Endothelial cell (in vitro differentiated cells): ENCODE results near the gene GAB2. TPM values are rescaled to one million over a fixed set of nuclear protein-coding genes. Genes with fewer than 3 reads are reported as not detected.
A peak's percentile ranks its signal among the peaks of the same experiment; 100 is the strongest.

Experiments
- DNase-seq: peaks from one replicate; pipeline ENCODE4 v3.0.0; 2021; ENCODE audit warnings: low spot score
- H3K27ac Mint-ChIP-seq: one replicate; pipeline ENCODE4 v1.8.0; 2021; ENCODE audit warnings: mixed read lengths, inconsistent platforms; ENCODE audit not compliant: unreplicated experiment
- H3K27me3 Mint-ChIP-seq: one replicate; pipeline ENCODE4 v1.8.0; 2021; ENCODE audit warnings: mild to moderate bottlenecking, moderate library complexity, mixed read lengths, inconsistent platforms; ENCODE audit not compliant: unreplicated experiment
- H3K36me3 Mint-ChIP-seq: one replicate; pipeline ENCODE4 v1.8.0; 2021; ENCODE audit warnings: mild to moderate bottlenecking, low read depth, mixed read lengths, inconsistent platforms; ENCODE audit not compliant: unreplicated experiment
- H3K4me1 Mint-ChIP-seq: one replicate; pipeline ENCODE4 v1.8.0; 2021; ENCODE audit warnings: mild to moderate bottlenecking, mixed read lengths, inconsistent platforms; ENCODE audit not compliant: unreplicated experiment
- H3K4me3 Mint-ChIP-seq: one replicate; pipeline ENCODE4 v1.8.0; 2021; ENCODE audit warnings: mild to moderate bottlenecking, mixed read lengths, inconsistent platforms; ENCODE audit not compliant: unreplicated experiment
- H3K9me3 Mint-ChIP-seq: one replicate; pipeline ENCODE4 v1.8.0; 2021; ENCODE audit warnings: mixed read lengths, inconsistent platforms; ENCODE audit not compliant: unreplicated experiment
- total RNA-seq: library from RNA; stranded (reverse); fragmentation: NEBNext Ultra II Directional; extraction: Animal tissue kit (Norgen Biotek cat#: 25700); gene quantifications from one replicate; pipeline ENCODE4 v1.2.1, GENCODE V29; 2021; ENCODE audit not compliant: unreplicated experiment
- TF ChIP-seq, protein P1 (sequence below): fragments of 200-600 bp; sonication (generic); IDR thresholded peaks from one replicate; pipeline ENCODE4 v1.5.0; 2021; ENCODE audit warnings: antibody characterized with exemption; ENCODE audit not compliant: unreplicated experiment

The GAB2 gene
- total RNA-seq, 1 donor from 2014 or later, result 81.0 TPM

DNA sequence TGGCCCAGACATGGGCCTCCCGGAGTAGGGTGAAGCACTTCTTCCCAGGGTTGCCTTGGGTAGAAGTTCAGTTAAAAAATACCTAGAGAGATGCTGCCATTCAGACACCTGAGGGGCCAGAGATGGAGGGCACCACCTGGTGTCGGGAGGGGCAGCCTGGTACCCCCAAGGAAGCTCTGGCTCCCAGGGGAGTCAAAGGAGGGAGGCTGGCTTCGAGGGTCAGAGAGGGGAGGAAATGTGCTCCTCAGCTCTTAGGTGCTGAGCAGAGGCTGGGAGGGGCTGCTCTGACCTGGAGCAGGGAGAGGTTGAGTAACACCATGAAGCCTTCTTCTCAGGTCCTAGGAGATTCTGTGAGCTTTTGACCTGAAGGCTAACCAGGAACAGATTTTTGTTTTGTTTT lies 227.8 kb downstream of the GAB2 start:
- peak overlapping the region; percentile 61 for H3K27ac Mint-ChIP-seq
- H3K4me1 Mint-ChIP-seq, result peaks cover 38% of the 10 kb centered on the region
- peaks cover 12% of the 10 kb centered on the region for H3K27me3 Mint-ChIP-seq
- H3K36me3 Mint-ChIP-seq, result peaks cover 12% of the 10 kb centered on the region
- DNase-seq, result no peak
- no peaks in the 10 kb centered on the region for H3K9me3 Mint-ChIP-seq
- H3K4me3 Mint-ChIP-seq, result peak overlapping the region; percentile 99
- TF ChIP-seq, protein P1, sequence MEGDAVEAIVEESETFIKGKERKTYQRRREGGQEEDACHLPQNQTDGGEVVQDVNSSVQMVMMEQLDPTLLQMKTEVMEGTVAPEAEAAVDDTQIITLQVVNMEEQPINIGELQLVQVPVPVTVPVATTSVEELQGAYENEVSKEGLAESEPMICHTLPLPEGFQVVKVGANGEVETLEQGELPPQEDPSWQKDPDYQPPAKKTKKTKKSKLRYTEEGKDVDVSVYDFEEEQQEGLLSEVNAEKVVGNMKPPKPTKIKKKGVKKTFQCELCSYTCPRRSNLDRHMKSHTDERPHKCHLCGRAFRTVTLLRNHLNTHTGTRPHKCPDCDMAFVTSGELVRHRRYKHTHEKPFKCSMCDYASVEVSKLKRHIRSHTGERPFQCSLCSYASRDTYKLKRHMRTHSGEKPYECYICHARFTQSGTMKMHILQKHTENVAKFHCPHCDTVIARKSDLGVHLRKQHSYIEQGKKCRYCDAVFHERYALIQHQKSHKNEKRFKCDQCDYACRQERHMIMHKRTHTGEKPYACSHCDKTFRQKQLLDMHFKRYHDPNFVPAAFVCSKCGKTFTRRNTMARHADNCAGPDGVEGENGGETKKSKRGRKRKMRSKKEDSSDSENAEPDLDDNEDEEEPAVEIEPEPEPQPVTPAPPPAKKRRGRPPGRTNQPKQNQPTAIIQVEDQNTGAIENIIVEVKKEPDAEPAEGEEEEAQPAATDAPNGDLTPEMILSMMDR, result no peak

GRCh38 chr11:78189174-78189724 lies 228.4 kb downstream of the GAB2 start:
- peak overlapping the region; percentile 61 for H3K27ac Mint-ChIP-seq
- H3K27me3 Mint-ChIP-seq, result peaks cover 7% of the 10 kb centered on the region
- H3K36me3 Mint-ChIP-seq, result peaks cover 6% of the 10 kb centered on the region
- TF ChIP-seq, protein P1, result no peak
- H3K4me3 Mint-ChIP-seq, result peak overlapping the region; percentile 99
- no peak for DNase-seq
- H3K9me3 Mint-ChIP-seq, result no peaks in the 10 kb centered on the region
- H3K4me1 Mint-ChIP-seq, result peaks cover 33% of the 10 kb centered on the region

- Mint-ChIP-seq H3K36me3 (peaks cover 6% of the 10 kb centered on the region), H3K27ac (peak within 1 kb of the TSS; percentile 61), H3K4me1 (peaks cover 31% of the 10 kb centered on the region), H3K4me3 (peak within 1 kb of the TSS; percentile 99), H3K9me3 (no peaks in the 10 kb centered on the region), H3K27me3 (peaks cover 6% of the 10 kb centered on the region)
- TF ChIP-seq, protein P1, result no peak
- peak; percentile 96 for DNase-seq
Observed at GRCh38 chr11:78188286-78189173, 229.1 kb downstream of the GAB2 start, which contains the start of the genes KCTD21 and USP35. KCTD21 (minus strand) TSS chr11:78188626; CDS start chr11:78174554, 14,072 bp downstream. USP35 (plus strand) TSS chr11:78188919; CDS start chr11:78196246, 7,327 bp downstream.

DNA sequence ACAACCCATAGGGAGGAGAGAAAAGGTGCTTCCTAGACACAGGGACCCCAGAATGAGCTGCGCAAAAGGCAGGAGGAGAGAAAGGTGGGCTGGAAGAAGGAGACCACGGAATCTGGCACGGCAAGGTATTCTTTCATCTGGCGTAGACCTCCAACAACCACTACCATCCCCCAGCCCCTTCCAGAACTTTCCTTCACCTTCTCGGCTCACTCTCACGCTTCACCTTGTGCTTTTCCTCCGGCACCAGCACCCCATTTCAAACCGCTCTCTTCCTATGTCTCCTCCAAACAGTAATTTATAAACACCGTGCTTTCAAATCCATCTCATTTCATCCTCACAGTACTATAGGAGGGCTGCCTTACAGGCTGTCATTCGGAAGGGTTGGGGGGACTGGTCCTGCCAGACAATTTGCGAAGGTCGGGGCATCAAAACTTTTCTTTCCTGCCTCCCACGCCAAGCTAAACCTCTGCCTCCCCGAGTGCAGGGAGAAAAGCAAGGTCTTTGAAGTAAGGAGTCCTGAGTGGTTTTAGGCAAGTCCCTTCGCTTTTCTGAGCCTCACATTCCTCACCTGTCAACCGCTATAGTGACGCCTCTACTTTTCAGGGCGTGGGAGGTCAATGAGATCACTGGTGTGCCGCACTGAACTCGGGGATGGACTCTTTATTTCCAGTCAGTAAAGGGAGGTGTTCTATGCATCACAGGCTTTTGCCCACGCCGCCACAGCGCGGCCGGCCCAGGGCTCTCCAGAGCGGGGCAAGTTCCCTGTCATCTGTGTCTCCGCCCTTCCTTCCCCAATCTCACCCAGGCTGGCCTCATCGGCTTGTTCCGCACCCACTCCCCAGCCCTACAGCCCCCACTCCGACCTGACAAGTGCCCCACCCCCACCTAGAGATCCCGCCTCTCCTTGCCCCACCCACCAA lies 230.0 kb downstream of the GAB2 start:
- DNase-seq, result no peak
- H3K36me3 Mint-ChIP-seq, result peaks cover 6% of the 10 kb centered on the region
- peaks cover 28% of the 10 kb centered on the region for H3K4me1 Mint-ChIP-seq
- no peaks in the 10 kb centered on the region for H3K9me3 Mint-ChIP-seq
- peaks cover 5% of the 10 kb centered on the region for H3K27me3 Mint-ChIP-seq
- H3K4me3 Mint-ChIP-seq, result peak overlapping the region; percentile 99
- TF ChIP-seq, protein P1, result no peak
- peak overlapping the region; percentile 57 for H3K27ac Mint-ChIP-seq
